Measurements from ENCODE around the gene NAA20. TPM values are rescaled to one million over a fixed set of nuclear protein-coding genes. Genes with fewer than 3 reads are reported as not detected.
A peak's percentile ranks its signal among the peaks of the same experiment; 100 is the strongest.

The NAA20 gene
- total and polyA plus RNA-seq, 2 of the 13 experiments (the other 11 are each of a cell fraction or from before 2014, with no cell fraction given) = 81.9 to 82.8 TPM

- TF ChIP-seq DZIP1 (CRISPR knock-in tag; IDR thresholded peaks at IDR 0.05) (no peak), ZNF687 (CRISPR knock-in tag; IDR thresholded peaks at IDR 0.05) (peak; percentile 100), ZNF570 (CRISPR knock-in tag; IDR thresholded peaks at IDR 0.05; ENCODE audit: borderline replicate concordance) (peak; percentile 79; the same call in 1 of the 2 replicates), KLF15 (CRISPR knock-in tag; IDR thresholded peaks at IDR 0.05; ENCODE audit: borderline replicate concordance) (no peak; the same call in 1 of the 2 replicates), ZNF446 (CRISPR knock-in tag; IDR thresholded peaks at IDR 0.05) (peak; percentile 97), TBX2 (CRISPR knock-in tag; IDR thresholded peaks at IDR 0.05; ENCODE audit: borderline replicate concordance) (peak; percentile 95), NR2F1 (CRISPR knock-in tag; IDR thresholded peaks at IDR 0.05) (peak in 1 of 2 experiments; percentile 49; a peak in 1 of 4 replicates), ZNF597 (CRISPR knock-in tag; IDR thresholded peaks at IDR 0.05) (no peak), EED (CRISPR knock-in tag; IDR thresholded peaks at IDR 0.05) (peak; percentile 68), ZNF143 (CRISPR knock-in tag; IDR thresholded peaks at IDR 0.05) (peak; percentile 73), RBM22 (optimal IDR thresholded peaks at IDR 0.05; ENCODE audit: low read length) (peak; percentile 92), NFIB (CRISPR knock-in tag; IDR thresholded peaks at IDR 0.05; ENCODE audit: borderline replicate concordance) (no peak), ZNF296 (CRISPR knock-in tag; conservative IDR thresholded peaks at IDR 0.05) (peak; percentile 65; the same call in 1 of the 2 replicates), E2F1 (CRISPR knock-in tag; IDR thresholded peaks at IDR 0.05) (peak; percentile 90), ZNF44 (CRISPR knock-in tag; IDR thresholded peaks at IDR 0.05) (peak; percentile 84; the same call in 1 of the 2 replicates), ZNF180 (CRISPR knock-in tag; IDR thresholded peaks at IDR 0.05; ENCODE audit: borderline replicate concordance, low read depth) (no peak), ZFX (CRISPR knock-in tag; IDR thresholded peaks at IDR 0.05; ENCODE audit: low read depth) (peak; percentile 96), ZFY (CRISPR knock-in tag; IDR thresholded peaks at IDR 0.05) (peak; percentile 98), ZBTB7A (CRISPR knock-in tag; IDR thresholded peaks at IDR 0.05) (peak; percentile 89), HDAC6 (IDR thresholded peaks at IDR 0.05; ENCODE audit: low read depth, low read length) (no peak)
Measured at GRCh38 chr20:20017001-20017843, at the start of gene NAA20 (continued).
